Fibroblast of mammary gland (primary cell): Measurements from ENCODE around the gene MAN1C1.
"Not testable (repeated sequence)": the region's sequence is repeated elsewhere in the genome, so short reads cannot be mapped to it uniquely, and the experiment has no call there.

Source experiments
- DNase-seq: peaks from one replicate; pipeline ENCODE4 v3.0.0-alpha.2; 2010; ENCODE audit warnings: low read depth
- H3K4me3 ChIP-seq: 2 replicates; pipeline ENCODE4 v1.5.1; 2011; ENCODE audit warnings: low read depth, mild to moderate bottlenecking, low read length, moderate library complexity; ENCODE audit not compliant: control insufficient read depth
- CTCF ChIP-seq: conservative IDR thresholded peaks from 2 replicates; pipeline ENCODE4 v1.5.1; 2011; ENCODE audit warnings: low read depth, low read length, inconsistent platforms; ENCODE audit not compliant: control insufficient read depth, insufficient read depth

MAN1C1 gene

GRCh38 chr1:25594971-25595370 lies 21.6 kb upstream of the MAN1C1 start:
- DNase-seq: no peak
- no peak overlapping the region for H3K4me3 ChIP-seq
- TF ChIP-seq CTCF: no peak

GRCh38 chr1:25596641-25597040 lies 19.9 kb upstream of the MAN1C1 start:
- not testable (repeated sequence) for DNase-seq, H3K4me3 ChIP-seq

- no peak for TF ChIP-seq CTCF
Measured at GRCh38 chr1:25598879-25599278, 17.7 kb upstream of the MAN1C1 start.

GRCh38 chr1:25599969-25600610 lies 16.5 kb upstream of the MAN1C1 start:
- no peak for DNase-seq
- TF ChIP-seq CTCF: no peak
- H3K4me3 ChIP-seq: no peak overlapping the region

More at GRCh38 chr1:25598879-25599278, 17.7 kb upstream of the MAN1C1 start:
- no peak overlapping the region for H3K4me3 ChIP-seq
- DNase-seq: no peak

DNA sequence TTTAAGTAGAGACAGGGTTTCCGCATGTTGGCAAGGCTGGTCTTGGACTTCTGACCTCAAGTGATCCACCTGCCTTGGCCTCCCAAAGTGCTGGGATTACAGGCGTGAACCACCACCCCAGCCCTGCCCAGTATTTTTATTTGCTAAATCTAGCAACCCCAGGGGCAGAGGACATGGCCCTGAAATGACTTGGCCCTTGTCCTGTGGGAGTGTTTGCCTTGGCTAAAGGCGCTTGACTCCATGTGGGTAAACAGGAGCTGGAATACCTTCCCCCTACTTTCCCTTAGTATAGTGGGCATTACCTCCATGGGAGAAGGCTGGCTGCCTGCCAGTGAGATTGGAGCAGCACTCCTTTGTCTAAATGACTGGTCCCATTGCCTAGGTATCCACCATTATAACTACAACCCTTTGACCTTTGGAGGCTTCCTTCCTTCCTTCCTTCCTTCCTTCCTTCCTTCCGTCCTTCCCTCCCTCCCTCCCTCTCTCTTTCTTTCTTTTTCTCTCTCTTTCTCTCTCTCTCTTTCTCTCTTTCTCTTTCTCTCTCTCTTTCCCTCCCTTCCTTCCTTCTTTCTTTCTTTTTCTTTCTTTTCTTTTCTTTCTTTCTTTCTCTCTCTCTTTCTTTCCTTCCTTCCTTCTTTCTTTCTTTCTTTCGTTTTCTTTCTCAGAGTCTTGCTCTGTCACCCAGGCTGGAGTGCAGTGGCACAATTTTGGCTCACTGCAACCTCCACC lies 15.5 kb upstream of the MAN1C1 start:
- not testable (repeated sequence) for H3K4me3 ChIP-seq, DNase-seq

GRCh38 chr1:25603779-25604538 lies 12.6 kb upstream of the MAN1C1 start:
- H3K4me3 ChIP-seq, DNase-seq: not testable (repeated sequence)

- no peak for TF ChIP-seq CTCF
- no peak overlapping the region for H3K4me3 ChIP-seq
- DNase-seq: no peak
Measured at GRCh38 chr1:25607123-25607522, 9.5 kb upstream of the MAN1C1 start.

GRCh38 chr1:25608488-25609178 lies 8.0 kb upstream of the MAN1C1 start:
- DNase-seq: peak; percentile 69
- H3K4me3 ChIP-seq: no peak overlapping the region
- TF ChIP-seq CTCF: peak; percentile 63
